NCI-H2196 (cell line): Measurements from ENCODE around the gene PARN.
A peak's percentile ranks its signal among the peaks of the same experiment; 100 is the strongest.
"Not testable (repeated sequence)": the region's sequence is repeated elsewhere in the genome, so short reads cannot be mapped to it uniquely, and the experiment has no call there.

ENCODE experiments used
- DNase-seq: peaks from one replicate; lab custom pipeline; 2025; ENCODE audit not compliant: unreplicated experiment; lab: John Stamatoyannopoulos, UW

The PARN gene

DNA sequence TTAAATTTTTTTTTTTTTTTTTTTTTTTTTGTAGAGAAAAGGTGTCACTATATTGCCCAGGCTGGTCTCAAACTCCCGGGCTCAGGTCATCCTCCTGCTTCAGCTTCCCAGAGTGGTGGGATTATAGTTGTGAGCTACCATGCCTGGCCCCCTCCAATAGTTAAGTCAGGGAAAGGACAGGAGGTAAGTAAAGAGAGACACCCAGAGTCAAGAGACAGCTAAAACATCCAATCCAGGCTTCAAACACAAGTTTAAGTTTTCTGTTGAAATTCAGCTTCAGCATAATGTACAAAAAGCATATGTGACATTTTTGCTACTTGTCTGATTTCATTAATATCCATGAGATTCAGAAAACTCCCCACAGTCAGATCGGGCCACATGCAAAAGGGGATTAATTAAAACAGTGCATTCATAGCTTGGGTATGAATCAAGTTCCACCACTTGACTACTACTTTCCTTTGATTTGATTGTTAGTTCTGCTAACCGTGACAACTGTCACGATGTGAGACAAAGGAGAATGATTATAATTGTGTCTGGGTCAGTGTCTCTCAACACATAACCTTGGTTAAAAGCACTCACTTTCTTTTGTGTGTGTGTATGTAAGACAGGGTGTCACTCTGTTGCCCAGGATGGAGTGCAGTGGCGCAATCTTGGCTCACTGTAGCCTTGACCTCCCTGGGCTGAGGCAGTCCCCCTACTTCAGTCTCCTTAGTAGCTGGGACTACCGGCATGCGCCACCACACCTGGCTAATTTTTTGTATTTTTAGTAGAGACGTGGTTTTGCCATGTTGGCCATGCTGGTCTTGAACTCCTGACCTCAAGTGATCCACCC lies 184.9 kb downstream of the PARN start:
- no peak for DNase-seq

DNA sequence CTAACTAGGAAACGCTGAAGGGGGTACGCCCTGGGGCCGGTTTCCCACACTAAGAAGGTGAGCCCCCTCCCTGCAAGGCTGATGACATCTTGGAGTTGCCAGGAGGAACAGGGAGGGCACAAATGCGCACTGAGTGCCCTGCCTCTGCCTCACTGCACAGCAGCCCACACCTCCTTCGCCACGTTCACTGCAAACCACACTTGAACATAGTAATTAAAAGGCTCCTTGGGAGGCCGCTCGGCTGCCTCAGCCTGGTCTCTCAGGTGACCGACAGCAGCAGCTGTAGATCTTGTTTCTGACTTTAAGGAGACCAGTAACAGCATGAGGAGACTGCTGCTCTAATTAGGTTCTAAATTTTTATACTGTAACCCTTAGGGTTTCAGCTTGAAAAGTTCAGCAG lies 188.5 kb downstream of the PARN start:
- not testable (repeated sequence) for DNase-seq

DNA sequence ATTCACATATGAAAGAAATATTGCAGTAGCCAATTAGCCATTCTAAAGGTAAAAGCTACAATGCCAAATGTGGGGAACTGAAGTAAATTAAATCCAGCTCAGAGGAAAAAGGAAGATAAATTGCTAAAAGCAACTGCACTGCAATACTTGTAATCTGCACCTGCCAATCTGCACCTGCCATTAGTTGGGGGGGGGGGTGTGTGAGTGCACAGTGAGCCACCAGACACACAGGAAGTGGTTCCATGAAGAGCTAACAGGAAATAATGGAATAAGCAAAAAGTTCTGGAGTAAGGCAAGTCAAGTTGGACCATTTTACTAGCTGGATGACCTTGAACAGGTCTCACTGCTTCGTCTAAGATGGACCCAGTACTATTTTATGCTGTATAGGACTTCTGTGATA lies 191.8 kb downstream of the PARN start:
- peak; percentile 17 for DNase-seq

DNA sequence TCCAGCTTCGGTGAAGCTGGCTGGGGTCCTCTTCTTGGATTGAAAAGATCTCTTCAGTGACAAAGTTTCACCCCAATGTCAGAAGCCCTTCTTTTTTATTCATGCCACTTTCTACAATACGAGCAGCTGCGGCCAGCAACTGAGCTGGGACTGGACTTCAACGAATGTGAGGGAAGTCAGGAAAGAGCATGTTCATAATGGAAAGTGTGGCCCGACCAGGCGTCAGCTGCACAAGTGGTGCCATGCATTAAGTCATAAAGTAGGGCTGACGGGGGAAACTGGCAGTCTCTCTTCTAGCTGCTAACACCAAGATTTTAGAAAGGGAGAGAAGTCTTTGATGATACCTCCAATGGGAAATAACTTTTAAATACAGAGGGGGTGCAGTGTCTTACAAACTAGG lies 192.6 kb downstream of the PARN start:
- DNase-seq = no peak

DNA sequence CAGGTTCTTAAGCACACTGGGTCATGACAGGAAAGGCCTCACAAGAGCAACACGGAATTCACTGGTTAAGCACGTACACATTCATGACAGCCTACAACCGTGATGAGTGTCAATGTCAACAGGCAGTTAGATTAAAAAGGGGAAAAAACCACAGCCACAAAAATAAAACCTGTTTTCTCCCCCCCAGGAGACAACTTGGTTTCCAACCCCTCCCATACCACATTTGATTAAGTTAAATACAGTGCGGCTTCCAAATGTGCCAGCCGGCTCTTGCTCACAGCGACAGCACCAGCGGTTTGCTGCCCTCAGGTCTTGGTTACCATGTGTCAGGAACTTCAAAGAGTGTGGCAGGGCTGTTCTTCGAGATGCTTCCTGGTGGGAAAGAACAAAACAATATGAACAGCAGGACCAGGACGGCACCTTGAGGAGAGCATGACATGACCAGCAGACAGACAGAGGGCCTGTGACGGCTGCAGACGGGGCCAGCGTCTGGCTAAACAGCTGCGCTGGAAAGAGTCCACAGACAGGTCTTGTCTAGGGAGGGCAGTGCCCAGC lies 193.6 kb downstream of the PARN start:
- DNase-seq = no peak

DNA sequence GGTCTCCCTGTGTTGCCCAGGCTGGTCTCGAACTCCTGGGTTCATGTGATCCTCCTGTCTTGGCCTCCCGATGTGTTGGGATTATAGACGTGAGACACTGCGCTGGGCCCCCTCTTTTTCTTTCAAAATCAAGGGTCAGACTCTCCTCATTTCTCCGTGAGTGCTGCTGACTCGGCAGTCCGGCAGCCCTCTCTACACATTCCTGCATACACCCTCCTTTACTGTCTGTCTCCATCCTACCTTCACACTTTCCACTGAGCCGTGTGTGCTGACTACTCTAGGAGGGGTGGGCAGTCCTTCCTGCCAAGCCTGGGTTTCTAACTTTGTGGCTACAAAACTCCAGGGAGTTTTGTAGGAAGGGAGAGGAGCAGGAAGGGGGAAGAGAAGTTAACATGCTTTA lies 195.2 kb downstream of the PARN start:
- no peak for DNase-seq

DNA sequence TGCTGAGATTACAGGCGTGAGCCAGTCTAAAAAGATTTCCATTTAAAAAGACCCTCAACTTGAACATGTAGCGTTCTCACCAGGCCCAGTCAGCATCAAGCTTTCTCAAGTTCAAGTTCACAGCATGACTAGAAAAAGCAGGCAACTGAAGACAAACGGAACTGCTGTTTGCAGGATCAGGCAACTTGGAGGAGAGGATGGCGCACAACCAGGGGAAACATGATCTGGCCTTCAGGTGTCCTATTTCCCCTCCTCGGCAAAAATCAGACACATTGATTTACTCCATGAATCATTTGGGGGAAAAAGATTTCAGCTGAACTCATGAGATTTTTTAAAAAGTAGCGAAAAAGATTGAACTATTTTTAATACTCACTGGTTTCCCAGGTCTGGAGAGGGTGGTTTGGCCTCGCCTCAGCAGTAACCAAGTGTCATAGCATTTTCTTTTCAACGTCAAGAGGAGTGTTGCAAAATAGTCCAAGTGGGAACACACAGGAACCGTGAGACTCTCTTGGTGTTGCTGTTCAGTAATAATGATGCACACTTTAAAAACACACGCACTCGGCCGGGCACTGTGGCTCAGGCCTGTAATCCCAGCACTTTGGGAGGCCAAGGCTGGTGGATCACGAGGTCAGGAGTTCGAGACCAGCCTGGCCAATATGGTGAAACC lies 201.0 kb downstream of the PARN start:
- not testable (repeated sequence) for DNase-seq

DNA sequence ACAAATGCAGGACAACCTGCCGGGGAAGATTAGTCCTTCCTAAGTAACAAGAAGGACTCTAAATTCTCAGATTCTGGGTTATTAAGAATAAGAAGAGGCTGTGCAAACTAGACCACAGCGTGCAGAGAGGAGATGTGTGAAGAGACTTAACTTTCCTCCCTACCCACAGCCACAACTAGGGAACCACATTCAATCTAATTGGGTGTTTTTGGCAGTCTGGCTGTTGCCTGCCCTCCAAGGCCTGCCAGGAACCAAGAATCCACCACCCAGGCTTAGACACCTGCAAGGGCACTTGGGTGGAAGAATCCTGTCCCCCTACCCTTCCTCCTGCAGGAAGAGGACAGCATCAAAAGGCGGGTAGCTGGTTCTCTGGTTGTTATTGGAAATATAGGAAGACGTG lies 202.0 kb downstream of the PARN start:
- no peak for DNase-seq

DNA sequence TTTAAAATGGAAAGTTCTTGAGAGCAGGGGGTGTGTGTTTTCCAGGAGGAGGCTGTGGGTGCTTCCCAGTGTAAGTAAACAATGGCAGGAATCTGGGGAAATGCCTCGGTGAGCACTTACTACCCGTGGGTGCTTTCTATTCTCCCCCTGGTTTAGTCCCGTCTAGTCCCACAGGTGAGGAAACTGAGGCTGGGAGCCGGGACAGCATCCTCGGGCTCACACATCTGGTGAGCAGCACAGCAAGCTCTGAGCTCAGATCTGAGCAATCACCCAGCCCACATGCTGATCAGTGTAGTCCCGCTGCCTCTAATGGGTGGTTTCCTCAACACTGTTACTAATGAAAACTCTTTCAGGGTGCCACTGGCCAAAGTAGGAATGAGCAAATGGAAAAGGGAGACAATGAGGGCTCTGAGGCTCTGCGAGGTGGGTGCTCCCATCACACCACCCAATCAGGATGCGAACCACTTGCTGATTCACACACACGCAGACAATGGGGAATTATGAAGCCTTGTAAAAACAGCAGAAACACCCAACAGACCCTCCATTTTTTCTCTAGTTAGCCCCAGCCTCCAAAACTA lies 202.6 kb downstream of the PARN start:
- DNase-seq = no peak

DNA sequence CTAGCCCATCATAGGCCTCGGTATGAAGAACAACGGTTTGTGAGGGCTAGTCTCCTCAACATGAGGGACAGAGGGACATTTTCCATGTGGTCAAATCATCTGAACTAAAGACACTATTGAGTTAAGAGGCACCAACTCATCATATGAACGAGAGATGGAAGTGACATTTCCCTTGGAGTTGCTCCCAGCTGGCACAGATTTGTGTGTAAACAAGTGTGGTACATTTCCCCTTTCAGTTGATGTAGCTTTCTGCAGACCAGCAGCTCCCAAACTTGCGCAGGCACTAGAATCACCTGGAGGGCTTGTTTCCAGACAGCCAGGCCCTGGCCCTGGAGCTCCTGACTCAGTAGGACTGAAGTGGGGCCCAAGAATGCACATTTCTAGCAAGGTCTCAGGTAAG lies 205.5 kb downstream of the PARN start:
- no peak for DNase-seq

DNA sequence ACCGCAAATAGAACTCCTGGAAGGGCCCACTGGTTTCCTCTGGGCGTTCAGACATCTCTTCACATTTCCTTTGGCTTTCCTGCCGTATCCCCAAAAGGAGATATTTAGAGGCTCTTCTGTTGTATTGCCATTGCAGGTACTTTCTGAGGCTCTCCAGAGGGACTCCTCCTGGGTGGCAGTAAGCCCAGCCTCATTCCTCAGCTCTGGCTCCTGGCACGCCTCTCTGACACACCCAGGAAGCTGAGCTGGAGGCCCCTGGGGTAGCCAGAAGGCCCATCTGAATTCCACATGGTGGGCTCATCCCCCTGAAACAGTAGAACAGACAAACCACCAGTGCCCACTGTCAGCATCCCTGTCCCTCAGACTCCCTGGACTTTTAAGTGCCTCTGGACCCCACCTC lies 206.7 kb downstream of the PARN start:
- DNase-seq = no peak

DNA sequence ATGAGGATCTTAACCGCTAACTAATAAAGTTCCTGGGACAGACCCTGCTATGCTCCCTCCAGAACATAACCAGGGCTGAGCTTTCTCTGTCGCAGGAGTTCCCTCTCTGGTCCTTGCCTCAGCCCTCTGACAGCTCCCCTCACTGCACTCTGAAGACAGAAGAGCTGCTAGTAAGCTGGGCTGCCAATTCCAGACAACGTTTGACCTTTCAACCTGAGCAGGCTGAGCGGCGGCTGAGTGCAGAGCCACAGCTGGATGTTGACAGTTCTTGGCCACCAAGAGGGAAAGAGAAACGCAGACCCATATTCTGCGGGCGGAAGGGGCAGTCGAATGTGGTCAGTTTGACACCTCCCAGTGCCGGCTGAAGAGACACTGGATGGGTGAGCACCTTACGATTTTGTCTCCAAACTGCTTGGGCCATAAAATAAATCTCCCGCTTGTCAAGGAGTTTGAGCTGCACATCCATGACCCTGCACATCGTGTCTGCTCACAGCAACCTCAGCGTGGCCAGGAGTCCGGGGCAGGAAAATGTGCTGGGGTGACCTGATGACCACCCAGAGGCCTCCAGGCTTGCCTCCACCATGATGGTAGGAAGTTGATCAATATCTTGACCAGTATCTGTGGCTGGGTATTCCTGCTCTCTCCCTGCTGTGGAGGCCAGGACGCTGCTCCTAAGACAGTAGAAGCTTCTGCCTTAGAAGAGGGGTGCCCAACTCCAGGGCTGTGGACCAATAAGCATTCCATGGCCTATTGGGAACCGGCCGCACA lies 209.2 kb downstream of the PARN start:
- no peak for DNase-seq

DNA sequence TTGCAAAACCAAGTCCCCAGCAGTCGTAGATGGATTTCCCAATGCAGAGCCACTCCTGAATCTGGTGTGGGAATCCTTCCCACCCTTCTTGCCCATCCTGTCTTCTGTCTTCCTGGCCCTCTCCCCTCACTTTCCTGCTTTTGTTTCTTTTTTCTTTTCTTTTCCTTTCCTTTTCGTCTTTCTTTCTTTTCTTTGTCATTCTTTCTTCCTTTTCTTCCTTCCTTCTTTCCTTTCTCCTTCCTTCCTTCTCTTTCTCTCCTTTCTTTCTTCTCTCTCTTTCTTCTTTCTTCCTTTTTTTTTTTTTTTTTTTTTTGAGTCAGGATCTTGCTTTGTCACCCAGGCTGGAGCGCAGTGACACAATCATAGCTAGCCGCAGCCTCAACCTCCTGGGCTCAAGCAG lies 209.8 kb downstream of the PARN start:
- DNase-seq = not testable (repeated sequence)

DNA sequence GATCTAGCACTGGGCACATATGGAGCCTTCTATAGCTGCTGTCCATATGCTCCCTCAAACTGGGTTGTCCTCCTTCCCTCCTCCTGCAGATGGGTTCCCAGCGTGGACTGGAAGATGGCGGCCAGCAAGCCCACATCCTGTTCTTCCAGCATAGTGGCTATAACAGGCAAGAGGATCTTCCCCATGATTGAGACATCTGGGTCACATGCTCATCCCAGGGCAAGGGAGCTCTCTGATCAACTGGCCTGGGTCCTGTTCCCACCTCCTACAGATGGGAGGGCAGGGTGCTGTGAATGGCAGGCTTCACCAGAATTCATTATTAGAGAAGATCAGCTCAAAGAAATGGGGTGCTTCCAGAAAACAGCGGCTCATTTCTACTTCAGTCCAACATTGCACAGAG lies 210.2 kb downstream of the PARN start:
- no peak for DNase-seq

DNA sequence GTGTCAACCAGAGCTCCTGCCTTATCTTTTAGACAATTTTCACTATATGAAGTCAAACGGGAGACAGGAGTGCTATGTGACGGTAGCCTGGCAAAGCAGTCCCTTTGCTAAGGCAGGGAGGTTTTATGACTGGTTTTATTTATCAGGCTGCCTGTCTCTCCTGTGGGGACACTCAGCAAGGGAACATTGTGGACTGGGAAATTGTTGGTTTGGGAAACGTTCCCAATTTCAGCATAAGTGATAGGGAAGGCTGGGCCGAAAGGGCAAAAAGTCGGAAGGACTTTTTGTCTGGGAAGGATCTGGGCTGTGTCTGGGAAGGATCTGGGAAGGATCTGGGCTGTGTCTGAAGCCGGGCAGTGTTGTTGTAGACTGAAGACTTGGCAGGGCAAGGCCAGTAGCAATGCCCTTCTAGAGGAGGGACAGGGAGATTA lies 211.2 kb downstream of the PARN start:
- DNase-seq = no peak

DNA sequence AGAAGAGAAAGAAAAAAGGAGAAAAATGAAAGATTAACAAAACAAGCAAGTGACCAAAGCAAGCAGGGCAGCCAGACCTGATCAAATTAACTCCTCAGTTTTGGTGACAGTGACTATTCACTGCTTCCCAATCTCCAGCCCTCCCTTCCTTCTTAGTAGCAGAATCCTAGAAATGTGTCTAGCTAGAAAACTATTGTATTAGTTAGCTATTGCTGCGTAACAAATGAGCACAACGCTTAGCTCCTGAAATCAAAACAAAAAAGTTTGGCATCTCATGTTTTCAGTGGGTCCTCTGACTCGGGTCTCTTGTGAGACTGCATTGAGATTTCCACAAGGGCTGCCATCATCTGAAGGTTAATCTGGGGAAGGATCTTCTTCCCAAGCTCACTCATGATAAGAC lies 213.9 kb downstream of the PARN start:
- DNase-seq = no peak

DNA sequence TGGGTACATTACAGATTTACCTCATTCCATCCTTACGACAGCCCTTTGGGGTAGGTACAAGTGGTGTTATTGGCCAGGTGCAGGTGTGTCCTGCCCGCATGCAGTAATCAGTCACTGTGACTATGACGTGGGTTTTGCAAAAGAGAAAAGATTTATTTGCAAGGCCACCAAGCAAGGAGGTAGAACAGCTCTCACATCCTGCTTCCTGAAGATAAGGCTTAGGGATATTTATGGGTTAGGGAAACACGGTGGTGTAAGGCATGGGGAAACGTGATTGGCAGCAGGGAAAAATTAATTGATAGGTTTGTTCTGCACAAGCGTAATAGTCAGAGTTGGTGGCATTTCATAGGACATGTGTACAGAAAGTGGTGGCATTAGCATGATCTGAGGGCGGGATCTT lies 214.8 kb downstream of the PARN start:
- no peak for DNase-seq

DNA sequence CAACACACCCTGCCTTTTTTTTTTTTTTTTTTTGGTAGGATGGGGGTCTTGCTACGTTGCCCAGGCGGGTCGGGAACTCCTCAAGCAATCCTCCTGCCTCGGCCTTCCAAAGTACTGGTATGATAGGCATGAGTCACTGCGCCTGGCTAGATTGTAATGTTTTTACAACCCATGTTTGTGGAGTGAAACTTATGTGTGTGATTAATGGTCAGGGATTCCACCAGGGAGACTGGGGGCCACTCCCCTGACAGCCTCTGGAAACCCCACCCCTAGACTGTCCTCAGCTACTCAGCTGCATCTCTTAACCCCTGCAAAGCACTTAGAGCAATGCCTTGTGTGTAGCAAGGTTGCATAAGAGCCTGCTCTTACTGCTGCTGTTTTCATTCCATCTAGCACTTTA lies 220.5 kb downstream of the PARN start:
- DNase-seq = no peak

DNA sequence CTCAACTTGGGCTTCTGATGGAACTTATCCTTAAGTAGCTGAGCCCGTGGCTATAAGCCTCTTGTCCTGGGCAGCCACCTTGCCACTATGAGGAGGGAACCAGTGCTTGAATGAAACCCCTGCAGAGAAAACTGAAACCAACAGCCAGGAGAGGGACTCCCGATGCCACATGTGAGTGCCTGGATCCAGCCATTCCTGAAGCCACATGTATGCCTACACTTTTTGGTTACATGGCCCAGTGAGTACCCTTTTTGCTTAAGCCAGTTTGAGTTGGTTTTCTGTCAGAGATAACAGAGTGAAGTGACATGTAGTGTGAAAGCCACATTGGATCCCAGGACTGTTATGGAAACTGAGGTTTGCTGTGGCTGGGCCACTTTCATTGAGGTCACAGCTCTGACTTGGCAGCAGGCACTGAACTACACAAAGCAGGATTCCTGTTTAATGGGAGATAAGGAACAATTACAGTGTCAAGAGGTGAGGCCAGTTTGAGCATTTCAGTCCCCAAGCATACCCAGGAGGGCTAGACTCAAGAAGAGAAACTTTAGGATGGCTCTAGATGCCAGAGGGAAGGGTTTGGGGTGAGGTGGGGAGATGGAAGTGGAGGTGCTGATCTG lies 222.2 kb downstream of the PARN start:
- no peak for DNase-seq

DNA sequence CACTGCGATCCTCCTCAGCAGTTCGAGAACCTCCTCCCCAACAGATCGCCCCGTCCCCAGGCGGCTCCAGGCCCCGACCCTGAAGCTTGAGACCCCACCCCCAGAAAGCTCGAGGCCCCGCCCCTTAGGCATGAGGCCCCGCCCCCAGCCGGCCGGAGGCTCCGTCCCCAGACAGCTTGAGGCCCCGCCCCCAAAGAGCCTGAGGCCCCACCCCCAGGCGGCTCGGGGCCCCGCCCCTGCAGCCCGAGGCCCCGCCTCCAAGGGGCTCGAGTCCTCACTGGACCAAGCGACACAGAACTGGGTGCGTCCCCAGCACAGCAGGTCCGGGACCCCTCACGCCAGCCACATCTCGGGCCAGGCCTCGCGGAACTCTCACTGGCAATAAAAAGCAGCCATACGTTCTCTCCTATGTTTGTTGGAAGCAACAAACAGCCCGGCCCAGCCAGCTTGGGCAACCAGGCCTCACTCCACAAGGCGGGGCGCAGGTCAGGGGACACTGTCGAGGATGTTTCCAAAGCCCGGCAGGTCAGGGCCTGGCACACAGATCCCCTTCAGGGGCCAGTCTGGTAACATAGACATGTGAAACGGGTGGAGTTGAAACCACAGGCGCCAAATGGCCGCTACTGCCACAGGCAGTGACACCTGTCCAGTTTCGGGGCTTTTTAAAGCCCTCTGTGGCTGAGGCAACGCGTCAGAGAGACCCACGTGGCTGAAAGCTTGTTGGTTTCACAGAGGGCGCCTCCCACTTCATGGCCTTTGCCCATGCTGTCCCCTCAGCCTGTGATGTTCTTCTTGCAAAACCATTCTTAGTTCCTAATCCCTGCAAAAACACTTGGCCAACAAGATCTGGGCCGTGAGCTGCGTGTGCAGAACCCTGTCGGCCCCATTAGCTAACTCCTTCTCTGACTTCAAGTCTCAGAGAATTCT lies 224.2 kb downstream of the PARN start:
- DNase-seq = no peak
